Tibial nerve (tissue), 3 donors: Measurements from ENCODE around the gene MON1A.

Source experiments
- CTCF ChIP-seq, 5 experiments: fragments of 200-600 bp in 3 of 5; fragments of 450-650 bp in 2 of 5; sonication (generic) in 3 of 5; IDR thresholded peaks; one replicate each; pipeline ENCODE4 v1.5.1; 2016 to 2019; ENCODE audit warnings: antibody characterized with exemption in 5 of 5, mild to moderate bottlenecking in 3 of 5, moderate library complexity in 2 of 5
- POLR2A ChIP-seq, 2 donors: fragments of 450-650 bp; IDR thresholded peaks; one replicate each; pipeline ENCODE4 v1.6.1; 2017; ENCODE audit warnings: antibody characterized with exemption in 2 of 2, mild to moderate bottlenecking in 2 of 2, moderate library complexity in 2 of 2

- no peak for TF ChIP-seq POLR2A (IDR thresholded peaks at IDR 0.05)
- no peak for TF ChIP-seq CTCF (IDR thresholded peaks at IDR 0.05)
Observed at GRCh38 chr3:49924683-49925082, 4.9 kb downstream of the MON1A start.
